HL-60 (cell line): ENCODE measurements around the gene CASKIN2.

Source experiments
- DNase-seq, 2 experiments: peaks; one replicate each; pipeline ENCODE4 v3.0.0-alpha.2; 2010 to 2020; ENCODE audit warnings: low read depth in 1 of 2, low spot score in 1 of 2
- H3K27ac ChIP-seq: fragments of 250-450 bp; sonication (Bioruptor Pico); replicated peaks from 2 replicates; pipeline ENCODE4 v1.5.1; 2020; ENCODE audit warnings: mild to moderate bottlenecking, moderate library complexity
- H3K27me3 ChIP-seq: fragments of 250-450 bp; sonication (Bioruptor Pico); 2 replicates; pipeline ENCODE4 v1.5.1; 2021; ENCODE audit warnings: mild to moderate bottlenecking, moderate library complexity; ENCODE audit not compliant: insufficient read depth, poor library complexity, severe bottlenecking
- H3K4me3 ChIP-seq: replicated peaks from 2 replicates; pipeline ENCODE4 v1.5.1; 2011; ENCODE audit warnings: mild to moderate bottlenecking, control low read depth, low read length; ENCODE audit not compliant: insufficient read depth
- GABPA ChIP-seq: IDR thresholded peaks from 2 replicates; pipeline ENCODE4 v1.6.1; 2012; ENCODE audit warnings: low read depth
- POLR2AphosphoS5 ChIP-seq: IDR thresholded peaks from 2 replicates; pipeline ENCODE4 v1.6.1; 2012; ENCODE audit warnings: low read depth
- SPI1 ChIP-seq: IDR thresholded peaks from 2 replicates; pipeline ENCODE4 v1.6.1; 2012; ENCODE audit warnings: low read depth, mild to moderate bottlenecking, borderline replicate concordance
- TF ChIP-seq, protein P1 (sequence below): IDR thresholded peaks from one replicate; pipeline ENCODE4 v1.5.1; 2011; ENCODE audit warnings: low read length, control low read depth, inconsistent platforms; ENCODE audit not compliant: insufficient read depth
- TF ChIP-seq, protein P2 (sequence below): IDR thresholded peaks from 2 replicates; pipeline ENCODE4 v1.6.1; 2012; ENCODE audit warnings: low read depth; ENCODE audit not compliant: insufficient replicate concordance

The CASKIN2 gene

DNA sequence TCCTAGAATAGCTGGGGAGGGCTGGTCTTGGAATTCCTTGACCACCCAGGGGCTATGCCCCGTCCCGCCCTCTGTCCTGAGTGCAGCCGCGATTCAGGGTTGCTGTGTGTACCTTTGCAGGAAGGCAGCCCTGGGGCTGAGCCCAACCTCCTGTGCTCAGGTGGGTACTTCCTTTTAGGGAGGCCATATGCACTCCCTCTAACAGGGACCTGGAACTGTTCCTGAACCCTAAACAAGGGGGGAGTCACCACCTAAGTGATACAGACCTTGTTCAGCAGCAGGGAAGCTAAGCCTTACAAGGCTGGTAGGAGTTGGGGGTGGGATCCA lies 34.8 kb upstream of the CASKIN2 start:
- H3K4me3 ChIP-seq, result no peak overlapping the region
- no peak overlapping the region for H3K27ac ChIP-seq
- H3K27me3 ChIP-seq, result no peaks in the 10 kb centered on the region
- DNase-seq, result no peak
- TF ChIP-seq SPI1, result no peak
- no peak for TF ChIP-seq POLR2AphosphoS5

DNA sequence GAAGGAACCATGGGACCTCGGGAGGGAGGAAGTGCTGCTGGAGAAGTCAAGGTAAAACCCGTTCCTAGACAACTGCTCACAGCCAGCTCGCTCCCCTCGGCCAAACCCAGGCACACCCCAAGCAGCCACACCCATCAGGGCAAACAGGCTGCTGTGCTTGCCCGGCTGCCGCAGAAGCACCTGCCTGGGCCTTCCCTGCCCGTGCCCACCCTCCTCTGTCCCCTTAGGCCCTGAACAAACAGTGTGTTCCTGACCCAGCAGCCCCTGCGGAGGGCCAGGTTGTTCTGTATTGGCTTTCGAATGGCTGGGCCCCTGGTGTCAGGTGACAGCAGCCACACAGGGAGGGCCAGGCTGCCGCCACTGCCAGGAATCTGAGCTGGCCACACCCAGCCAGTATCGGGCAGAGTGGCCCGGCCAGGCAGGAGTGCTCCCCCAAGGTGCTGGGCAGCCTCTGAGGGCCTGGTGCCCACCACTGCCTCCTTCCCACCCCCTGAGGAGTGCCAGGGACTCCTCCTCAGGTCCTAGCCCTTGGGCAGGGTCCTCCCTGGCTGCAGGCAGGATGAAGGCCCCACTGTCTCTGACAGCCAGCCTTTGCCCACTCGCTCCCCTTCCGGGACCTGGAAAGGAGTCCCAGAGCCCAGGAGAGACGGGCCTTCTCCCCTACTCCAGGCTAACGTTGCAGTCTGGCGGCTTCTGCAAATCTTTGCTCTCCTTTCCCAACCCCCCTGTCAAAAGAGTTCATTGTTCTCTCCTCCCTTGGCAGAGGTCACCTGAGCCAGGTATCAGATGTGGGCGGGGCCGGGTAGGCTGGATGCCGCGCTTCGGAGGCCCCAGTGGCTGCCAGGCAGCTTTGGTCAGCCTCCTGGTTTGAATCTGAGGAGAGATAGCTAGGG lies 34.2 kb upstream of the CASKIN2 start:
- no peak for TF ChIP-seq POLR2AphosphoS5
- no peak overlapping the region for H3K27ac ChIP-seq
- DNase-seq, result no peak
- no peaks in the 10 kb centered on the region for H3K27me3 ChIP-seq
- H3K4me3 ChIP-seq, result no peak overlapping the region

DNA sequence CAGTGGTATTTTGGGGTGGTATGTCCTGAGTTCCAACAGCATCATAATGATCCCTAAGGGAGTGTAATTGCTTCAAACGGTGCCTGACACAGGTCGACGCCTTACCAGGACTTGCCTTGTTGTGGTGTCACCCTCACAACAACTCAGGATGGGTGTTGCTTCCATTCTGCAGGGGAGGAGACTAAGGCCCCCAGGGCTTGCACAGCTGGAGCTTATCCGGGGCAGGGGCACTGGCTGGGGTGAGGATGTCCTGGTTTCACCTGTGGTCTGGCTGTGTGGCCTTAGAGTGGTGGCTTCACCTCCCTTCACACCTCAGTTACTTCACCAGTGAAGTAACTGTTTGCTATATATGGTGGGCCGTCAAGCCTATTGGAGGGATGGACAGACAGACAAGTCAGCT lies 33.5 kb upstream of the CASKIN2 start:
- DNase-seq, result no peak
- Histone ChIP-seq H3K27ac (no peak overlapping the region), H3K27me3 (no peaks in the 10 kb centered on the region), H3K4me3 (no peak overlapping the region)
- TF ChIP-seq, protein P1, sequence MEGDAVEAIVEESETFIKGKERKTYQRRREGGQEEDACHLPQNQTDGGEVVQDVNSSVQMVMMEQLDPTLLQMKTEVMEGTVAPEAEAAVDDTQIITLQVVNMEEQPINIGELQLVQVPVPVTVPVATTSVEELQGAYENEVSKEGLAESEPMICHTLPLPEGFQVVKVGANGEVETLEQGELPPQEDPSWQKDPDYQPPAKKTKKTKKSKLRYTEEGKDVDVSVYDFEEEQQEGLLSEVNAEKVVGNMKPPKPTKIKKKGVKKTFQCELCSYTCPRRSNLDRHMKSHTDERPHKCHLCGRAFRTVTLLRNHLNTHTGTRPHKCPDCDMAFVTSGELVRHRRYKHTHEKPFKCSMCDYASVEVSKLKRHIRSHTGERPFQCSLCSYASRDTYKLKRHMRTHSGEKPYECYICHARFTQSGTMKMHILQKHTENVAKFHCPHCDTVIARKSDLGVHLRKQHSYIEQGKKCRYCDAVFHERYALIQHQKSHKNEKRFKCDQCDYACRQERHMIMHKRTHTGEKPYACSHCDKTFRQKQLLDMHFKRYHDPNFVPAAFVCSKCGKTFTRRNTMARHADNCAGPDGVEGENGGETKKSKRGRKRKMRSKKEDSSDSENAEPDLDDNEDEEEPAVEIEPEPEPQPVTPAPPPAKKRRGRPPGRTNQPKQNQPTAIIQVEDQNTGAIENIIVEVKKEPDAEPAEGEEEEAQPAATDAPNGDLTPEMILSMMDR, result no peak
- TF ChIP-seq GABPA (no peak), POLR2AphosphoS5 (no peak), SPI1 (no peak)
- TF ChIP-seq, protein P2, sequence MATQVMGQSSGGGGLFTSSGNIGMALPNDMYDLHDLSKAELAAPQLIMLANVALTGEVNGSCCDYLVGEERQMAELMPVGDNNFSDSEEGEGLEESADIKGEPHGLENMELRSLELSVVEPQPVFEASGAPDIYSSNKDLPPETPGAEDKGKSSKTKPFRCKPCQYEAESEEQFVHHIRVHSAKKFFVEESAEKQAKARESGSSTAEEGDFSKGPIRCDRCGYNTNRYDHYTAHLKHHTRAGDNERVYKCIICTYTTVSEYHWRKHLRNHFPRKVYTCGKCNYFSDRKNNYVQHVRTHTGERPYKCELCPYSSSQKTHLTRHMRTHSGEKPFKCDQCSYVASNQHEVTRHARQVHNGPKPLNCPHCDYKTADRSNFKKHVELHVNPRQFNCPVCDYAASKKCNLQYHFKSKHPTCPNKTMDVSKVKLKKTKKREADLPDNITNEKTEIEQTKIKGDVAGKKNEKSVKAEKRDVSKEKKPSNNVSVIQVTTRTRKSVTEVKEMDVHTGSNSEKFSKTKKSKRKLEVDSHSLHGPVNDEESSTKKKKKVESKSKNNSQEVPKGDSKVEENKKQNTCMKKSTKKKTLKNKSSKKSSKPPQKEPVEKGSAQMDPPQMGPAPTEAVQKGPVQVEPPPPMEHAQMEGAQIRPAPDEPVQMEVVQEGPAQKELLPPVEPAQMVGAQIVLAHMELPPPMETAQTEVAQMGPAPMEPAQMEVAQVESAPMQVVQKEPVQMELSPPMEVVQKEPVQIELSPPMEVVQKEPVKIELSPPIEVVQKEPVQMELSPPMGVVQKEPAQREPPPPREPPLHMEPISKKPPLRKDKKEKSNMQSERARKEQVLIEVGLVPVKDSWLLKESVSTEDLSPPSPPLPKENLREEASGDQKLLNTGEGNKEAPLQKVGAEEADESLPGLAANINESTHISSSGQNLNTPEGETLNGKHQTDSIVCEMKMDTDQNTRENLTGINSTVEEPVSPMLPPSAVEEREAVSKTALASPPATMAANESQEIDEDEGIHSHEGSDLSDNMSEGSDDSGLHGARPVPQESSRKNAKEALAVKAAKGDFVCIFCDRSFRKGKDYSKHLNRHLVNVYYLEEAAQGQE, result no peak

DNA sequence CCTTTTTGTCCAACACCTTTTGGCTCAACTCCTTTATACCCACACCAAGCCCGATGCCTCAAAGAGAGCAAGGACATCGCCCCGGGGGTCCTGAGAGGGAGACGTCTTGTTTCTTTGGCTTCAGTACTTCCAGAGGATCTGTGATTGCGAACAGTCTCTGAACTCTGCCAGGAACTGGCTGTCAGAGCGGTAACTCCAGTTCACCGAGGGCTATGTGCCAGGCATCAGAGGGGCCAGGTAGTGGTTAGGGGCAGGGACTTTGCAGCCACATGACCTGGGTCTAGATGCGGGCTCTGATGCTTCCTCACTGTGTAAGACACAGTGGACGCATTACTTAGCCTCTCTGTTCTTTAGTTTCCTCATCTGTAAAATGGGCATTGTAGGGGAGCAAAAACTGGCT lies 31.8 kb upstream of the CASKIN2 start:
- Histone ChIP-seq H3K27ac (no peak overlapping the region), H3K4me3 (no peak overlapping the region), H3K27me3 (no peaks in the 10 kb centered on the region)
- DNase-seq, result no peak
- no peak for TF ChIP-seq POLR2AphosphoS5
- TF ChIP-seq, protein P2, result no peak
- no peak for TF ChIP-seq GABPA
- TF ChIP-seq SPI1, result no peak
- TF ChIP-seq, protein P1, result no peak

DNA sequence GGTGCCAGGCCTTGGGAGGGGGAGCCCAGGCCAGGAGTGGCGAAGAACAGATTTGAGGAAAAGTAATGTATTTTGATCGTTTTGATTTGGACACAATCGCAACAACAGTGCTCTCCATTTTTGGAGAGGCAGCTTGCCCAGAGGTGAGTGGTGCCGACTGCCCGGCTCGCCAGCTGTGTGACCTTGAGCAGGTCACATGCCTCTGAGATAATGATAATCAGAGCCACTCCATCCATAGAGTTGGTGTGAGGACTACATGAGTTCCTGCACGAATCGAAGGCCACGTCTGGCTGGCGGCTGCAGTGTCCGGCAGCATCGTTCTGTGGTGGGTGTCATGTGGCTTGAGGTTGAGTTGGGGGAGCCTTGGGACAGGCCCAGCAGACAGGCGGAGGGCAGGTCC lies 30.8 kb upstream of the CASKIN2 start:
- Histone ChIP-seq H3K27me3 (no peaks in the 10 kb centered on the region), H3K27ac (no peak overlapping the region), H3K4me3 (no peak overlapping the region)
- no peak for DNase-seq
- TF ChIP-seq, protein P2, result no peak
- TF ChIP-seq, protein P1, result no peak
- no peak for TF ChIP-seq POLR2AphosphoS5
- TF ChIP-seq SPI1, result no peak
- no peak for TF ChIP-seq GABPA
